HG03135 (cell line): ENCODE measurements around the gene C15orf62.

ENCODE experiments used
- ATAC-seq: cut with Tn5 transposase; IDR thresholded peaks from one replicate; pipeline ENCODE4 v1.9.1; 2021; ENCODE audit warnings: mild to moderate bottlenecking, moderate library complexity; ENCODE audit not compliant: unreplicated experiment

The C15orf62 gene, protein sequence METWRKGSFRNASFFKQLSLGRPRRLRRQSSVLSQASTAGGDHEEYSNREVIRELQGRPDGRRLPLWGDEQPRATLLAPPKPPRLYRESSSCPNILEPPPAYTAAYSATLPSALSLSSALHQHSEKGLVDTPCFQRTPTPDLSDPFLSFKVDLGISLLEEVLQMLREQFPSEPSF

DNA sequence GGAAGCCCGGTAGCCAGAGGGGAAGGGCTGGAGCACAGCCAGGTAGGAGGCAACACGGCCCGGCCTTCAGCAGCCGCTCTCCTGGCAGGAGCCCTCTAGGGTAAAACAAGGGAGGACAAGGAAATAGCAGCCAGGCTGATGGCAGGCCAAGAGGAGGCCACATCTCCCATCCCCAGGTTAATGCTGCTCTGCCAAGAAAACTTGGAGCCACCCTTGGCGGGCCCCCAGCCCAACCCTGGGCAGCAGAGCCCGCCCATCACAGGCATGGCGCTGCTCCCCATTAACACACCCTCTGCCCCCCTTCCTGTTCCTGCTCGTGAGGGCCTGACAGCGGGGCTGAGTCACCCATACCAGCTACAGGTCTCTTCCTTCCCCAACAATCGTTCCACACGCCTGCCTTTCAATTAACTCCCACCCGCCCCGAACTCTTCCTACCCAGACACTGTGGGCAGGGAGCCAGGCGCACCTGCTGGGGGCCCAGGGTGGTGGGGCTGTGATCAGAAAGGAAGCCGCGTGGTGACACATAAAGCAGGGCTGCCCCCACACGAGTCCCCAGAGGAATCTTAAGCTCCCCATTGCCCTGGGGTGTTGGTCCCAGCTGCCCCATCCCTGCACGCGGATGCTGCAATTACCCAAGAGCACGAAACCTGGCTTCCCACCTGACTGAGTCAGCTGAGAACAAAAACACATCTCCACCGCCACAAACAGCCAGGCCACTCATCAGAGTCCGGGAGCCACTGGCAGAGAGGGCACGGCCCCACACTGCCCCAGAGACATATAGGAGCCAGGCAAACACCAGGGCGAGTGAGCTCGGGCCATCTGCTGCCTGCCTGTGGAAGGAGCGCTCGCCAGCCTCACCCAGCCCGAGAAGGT is at the start of gene C15orf62:
TSS of gene C15orf62 (plus strand) at position 707 of the 873 bp plus-strand sequence. CDS start 516 bp downstream, outside the sequence.
- ATAC-seq, result peak; percentile 42

DNA sequence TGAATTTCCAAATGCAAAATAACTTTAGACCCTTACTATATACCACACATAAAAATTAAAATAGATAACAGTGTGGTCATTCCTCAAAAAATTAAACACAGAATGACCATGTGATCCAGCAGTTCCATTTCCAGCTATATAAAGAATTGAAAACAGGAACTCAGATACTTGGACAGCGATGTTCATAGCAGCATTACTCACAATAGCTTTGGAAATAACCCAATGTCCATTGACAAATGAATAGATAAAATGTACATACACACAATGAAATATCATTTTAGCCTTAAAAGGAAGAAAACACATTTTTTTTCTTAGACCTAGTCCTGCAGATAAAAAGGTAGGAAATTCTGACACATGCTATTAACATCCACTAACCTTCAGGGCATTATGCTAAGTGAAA is 48.1 kb upstream of the C15orf62 start:
- no peak for ATAC-seq

DNA sequence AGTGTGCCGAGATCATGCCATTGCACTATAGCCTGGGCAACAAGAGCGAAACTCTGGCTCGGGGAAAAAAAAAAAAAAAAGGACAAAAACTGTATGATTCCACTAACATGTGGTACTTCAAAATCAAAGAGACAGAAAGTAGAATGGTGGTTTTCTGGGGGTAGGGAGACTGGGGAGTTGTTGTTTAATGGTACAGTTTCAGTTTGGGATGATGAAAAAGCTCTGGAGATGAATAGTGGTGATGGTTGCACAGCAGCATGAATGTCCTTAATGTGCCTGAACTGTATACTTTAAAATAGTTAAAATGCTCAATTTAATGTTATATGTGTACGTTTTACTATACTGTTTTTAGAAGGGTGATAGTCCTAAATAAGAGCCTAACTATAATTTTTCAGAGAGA is 47.4 kb upstream of the C15orf62 start:
- no peak for ATAC-seq

DNA sequence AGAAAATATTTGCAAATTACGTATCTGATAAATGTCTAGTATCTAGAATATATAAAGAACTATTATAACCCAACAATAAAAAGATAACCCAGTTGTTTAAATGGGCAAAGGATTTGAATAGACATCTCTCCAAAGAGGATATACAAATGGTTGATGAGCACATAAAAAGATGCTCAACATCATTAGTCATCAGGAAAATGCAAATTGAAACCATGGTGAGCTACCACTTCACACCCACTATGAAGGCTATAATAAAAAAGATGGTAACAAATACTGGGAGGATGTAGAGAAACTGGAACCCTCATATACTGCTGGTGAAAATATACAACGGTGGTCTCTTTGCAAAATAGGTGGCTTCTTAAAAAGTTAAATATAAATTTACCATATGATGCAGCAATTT is 46.8 kb upstream of the C15orf62 start:
- ATAC-seq, result no peak

DNA sequence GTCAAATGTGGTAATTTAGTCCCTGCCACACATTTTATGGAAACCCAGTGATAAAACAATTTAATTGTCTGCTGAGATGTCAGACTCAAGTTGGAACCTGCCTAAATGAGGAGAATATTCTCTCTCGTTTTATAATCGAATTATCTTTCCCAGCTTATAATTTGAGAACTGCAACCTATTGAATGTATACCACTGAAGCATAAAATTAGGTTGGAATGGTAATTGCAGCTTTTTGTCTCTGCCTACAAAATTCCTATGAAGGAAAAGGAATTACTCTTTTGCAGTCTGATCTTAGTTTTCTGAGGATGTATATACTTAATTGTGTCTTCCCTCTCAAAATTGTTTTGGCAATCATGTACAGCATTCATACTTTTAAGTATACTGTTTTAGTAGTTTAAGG is 45.9 kb upstream of the C15orf62 start:
- no peak for ATAC-seq

DNA sequence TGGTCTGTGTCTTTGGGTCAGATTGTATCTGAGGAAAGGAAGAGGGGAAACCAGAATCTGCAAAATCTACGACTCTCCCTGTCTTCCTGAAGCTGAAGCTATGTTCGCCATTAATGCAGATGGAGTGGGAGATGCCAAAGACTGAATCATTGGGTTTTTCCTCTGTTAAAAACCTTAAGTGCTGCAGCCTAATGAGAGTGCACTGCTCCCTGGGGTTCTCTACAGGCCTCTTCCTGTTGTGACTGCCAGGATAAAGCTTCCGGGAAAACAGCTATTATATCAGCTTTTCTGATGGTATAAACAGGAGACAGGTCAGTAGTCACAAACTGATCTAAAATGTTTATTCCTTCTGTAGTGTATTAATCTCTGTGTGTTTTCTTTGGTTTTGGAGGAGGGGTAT is 38.7 kb upstream of the C15orf62 start:
- ATAC-seq, result no peak

DNA sequence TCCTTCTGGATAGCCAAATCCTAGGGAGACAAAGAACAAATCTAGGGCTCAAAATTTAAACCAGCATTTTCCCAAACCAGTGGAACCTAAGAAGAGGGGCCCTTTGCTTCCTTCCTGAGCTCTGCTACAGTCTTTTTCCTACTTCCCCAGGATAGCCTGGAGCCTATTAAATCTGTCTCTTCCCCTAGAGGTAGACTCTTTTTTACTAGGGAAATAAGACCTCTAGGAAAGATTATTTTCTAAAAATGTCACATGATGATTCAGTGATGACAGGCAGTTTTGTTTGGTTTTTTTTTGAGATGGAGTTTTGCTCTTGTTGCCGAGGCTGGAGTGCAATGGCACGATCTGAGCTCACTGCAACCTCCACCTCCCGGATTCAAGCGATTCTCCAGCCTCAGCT is 33.2 kb upstream of the C15orf62 start:
- ATAC-seq, result no peak

DNA sequence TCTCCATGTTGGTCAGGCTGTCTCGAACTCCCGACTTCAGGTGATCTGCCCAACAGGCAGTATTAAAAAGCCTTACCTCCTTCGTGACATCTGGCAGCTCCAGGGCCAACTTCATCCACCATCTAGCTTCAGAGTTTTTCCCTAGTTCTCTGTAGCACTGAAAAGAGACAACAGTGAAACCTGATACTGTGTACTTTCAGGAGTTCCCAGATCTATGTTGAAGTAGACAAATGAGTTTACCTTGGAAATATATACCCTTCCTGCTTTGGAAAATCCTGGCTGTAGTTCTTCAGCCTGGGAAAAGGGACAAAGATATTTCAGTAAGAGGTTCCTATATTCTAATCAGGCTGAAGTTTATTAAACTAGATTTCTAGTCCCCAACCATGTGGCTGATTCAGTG is 32.7 kb upstream of the C15orf62 start:
- no peak for ATAC-seq

DNA sequence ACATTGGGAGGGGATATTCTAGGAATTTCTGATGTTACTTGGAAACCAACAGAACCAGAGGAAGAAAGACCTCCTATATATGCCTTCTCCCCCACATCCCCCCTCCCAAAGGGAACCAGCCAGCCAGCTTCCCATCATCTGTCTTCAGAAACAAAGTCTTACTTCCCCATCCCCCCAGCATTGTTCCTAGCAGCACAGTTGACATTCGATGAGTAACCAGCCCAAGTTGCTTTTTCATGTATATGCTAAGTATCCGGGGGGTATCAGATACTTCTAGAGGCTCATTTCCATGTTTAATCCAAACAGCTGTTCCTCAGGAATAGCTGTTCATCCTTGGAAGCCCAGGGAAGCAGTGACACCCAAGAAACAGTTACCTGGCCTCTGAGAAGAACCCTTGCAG is 30.7 kb upstream of the C15orf62 start:
- no peak for ATAC-seq

DNA sequence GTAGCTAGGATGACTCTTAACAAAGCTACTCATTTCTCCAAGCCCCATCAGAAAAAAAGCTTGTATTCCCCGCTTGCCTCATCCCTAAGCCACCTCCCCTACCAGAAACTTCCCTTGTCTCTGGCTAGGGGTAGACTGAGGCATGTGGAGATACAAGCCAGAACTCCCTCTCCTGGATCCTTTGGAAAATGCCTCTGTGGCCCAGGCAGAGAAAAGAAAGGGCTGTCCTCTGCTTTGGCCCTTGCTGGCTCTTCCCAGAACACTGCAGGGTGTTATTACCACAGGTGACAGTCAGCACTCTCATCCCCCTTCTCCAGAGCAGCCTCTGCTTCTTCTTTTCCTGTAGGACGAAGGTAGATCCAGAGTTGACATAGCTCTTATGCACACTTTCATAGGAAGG is 29.9 kb upstream of the C15orf62 start:
- ATAC-seq, result no peak

DNA sequence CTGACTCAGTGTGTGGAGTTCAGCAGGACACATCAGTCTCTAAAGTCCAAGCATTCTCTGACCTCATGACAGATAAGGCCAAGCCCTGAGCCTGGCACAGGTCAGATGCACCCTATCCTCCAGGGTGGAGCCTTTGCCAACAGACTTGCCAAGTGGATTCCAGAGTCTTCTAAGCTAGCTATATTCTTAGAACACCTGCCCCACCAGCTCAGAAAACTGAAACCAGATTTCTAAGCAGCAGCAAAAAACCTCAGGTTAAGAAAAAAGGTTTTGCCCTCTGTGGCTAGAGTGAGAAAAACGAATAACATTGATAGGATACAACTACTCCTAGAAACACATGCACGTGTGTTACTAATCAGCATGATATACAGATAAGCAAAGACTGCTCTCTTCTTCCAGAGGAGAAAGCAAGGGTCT is 26.3 kb upstream of the C15orf62 start:
- ATAC-seq, result no peak

DNA sequence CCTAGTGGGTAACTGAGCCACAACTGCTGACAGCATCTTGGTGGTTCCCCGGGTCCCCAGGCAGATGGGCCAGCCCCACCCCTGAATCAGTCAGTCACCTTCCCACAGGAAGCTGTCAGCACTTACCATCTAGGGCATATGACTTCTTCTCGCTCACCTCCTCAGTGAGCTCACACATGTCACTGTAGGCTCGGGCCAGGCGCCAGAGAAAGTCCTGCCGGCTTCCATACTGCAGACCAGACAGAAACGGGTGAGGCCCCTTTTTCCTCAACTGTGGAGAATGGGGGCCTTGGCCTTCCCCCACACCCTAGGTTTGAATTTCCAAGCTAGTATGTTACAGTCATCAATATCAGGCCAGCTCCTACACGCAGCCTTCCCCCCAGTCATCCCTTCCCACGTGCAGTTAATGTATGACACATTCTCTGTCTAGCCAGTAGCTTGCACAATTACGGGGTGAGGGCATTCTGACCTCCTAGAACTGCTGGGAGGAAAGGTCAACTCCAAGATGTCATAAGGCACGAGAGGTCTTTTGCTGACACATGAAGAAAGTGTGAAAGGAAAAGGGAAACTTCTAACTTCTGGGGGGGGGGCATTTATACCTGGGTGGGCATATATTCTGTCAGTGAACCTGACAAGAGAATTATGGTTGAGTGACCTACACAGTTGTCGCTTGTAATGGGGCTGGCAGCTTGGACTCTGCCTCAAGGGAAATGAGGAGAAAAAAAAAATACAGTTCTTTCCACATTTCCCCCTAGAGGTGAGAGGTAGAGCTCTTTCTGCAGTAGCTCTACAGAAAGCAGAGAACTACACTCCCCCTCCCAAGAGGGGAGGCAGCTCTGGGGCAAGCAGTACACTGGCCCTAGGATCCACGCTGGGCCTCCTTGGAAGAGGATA is 25.6 kb upstream of the C15orf62 start:
- ATAC-seq, result no peak

DNA sequence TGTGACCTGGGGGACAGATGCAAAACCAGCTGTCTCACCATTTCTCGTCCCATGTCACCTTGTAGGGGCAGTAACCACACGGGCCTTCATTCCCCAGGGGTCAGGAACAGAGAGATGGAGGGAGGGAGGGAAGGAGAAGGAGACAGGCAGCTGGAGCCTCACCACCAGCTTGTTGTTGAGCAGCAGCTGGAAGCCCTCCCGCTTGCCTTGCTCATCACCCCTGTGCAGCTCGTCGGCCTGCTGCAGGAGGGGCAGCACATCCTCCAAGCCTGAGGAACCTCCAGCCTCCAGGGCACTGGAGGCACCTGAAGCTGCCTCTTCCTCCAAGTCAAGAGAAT is 25.0 kb upstream of the C15orf62 start:
- ATAC-seq, result no peak

DNA sequence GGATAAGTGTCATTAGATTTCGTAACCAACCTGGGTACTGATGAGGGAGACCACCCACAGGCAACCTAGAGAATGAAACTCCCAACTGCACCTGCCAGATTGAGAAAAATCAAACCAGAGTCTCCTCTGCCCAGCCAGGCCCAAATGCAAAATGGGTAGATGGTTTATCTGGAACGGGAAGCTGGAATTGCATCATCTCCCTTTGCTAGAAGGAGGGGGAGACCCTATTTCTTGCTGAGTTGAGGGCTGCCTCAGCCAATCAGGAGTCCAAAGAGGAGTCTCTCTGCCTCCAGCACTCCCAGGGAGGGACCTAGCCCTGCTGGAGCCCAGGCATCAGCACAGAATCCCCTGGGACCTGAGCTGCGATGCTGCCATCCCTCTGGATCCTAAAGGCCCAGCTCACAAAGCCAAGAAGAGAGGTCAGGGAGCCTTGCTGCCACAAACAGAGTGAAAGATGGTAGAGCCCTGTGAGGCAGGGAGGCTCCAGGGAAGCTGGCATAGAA is 22.8 kb upstream of the C15orf62 start:
- ATAC-seq, result no peak

DNA sequence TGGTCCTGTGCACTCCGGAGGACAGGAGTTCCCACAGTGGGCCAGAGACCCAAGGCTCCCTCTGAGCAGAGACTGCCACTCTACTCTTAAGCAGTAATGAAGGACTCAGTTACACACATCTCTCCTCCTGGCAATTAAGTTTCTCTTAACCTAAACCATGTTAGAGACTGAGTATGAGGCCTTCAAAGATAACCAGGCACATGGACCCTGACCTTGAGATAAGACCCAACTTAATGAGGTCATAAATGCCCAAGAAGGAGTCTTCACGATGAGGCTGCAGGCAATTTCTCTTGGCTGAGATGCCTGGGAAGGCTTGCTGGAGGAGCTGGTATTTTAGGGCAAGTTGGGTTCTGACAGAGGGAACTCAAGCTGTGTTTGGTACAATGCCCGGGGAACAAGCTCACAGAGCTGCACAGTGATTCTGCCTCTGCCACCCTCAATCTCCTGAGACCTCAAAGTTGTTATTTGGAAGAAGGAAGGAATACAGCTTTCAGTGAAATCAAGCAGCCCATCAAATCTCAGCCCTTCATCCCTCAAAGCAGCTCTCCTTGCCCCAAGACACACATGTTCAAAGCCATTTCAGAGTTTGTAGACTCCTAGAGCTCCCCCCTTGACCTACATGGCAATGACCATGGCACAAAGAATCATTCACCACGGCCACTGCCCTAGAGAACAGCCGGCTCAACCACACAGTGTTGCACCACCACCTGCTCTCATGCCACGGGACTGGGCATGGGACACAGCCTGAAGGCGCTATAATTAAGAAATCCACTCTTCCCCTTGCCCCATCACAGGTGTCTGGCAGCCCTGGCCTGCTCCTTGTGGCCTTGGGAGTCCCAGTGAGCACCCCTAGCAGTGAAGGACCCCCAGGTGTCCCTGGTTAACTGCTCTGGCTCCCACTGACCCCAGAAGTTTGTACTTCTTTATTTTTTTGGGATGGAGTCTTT is 21.8 kb upstream of the C15orf62 start:
- ATAC-seq, result no peak

DNA sequence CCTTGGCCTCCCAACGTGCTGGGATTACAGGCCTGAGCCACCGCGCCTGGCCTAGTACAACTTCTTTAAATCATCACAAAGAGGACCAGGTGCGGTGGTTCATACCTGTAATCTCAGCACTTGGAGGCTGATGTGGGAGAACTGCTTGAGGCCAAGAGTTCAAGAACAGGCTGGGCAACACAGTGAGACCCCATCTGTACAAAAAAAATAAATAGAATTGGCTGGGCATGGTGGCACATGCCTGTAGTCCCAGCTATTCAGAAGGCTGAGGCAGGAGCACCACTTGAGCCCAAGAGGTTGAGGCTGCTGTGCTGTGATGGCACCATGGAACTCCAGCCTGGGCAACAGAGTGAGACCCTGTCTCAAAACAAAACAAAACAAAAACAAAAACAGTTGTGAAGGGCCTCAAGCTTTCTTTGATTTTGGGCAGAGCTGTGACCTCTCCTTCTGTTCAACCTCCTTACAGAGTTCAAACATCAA is 20.6 kb upstream of the C15orf62 start:
- ATAC-seq, result no peak

DNA sequence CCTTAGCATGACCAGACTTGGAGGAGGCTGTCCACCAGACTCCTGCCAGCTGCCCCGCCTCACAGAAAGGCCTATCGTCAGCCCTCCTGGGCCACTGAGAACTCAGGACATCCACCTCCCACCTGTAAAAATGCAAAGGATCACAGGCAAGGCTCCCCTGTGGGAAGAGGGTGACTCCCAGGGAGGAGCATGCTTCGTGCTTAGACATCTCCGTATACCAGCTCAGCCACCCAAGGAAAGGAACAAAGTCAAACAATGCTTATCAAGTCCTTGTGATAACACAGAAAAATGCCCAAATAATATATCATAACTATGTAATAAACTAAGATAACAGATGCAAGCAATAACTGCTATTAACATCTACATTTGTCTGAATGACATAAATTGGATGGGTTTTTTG is 18.9 kb upstream of the C15orf62 start:
- no peak for ATAC-seq

DNA sequence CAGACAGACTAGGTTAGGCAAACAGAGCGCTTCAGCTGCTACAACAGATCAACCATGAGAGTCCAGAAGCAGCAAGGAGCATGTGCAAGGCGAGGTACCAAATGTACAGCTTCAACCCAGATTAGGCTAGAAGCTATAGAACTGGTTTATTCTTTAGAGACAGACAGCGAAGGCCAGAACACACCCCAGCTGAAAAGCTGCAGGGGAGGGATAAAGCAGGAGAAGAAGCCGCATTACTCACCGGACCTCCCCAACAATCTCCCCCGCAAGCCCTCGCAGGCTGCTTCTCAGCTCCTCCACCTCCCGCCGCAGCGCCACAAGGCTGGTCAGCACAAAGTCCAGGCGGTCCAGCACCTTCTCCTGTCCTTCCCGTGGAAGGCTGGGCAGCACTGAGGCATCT is 18.0 kb upstream of the C15orf62 start:
- no peak for ATAC-seq

DNA sequence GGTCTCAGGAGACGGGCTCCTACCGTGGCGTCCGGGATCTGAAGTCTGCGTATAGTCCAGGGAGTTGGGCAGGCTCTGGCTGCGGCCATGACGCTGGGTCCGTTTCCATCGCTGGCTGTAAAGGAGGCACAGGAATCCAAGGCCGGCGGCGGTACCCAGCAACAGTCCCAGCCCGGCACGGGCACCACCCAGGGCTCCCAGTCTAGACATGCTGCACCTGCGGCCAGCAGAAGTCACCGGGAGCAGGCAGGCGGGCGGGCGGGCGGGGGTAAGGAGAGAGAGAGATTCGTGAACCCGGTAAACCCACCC is 15.3 kb upstream of the C15orf62 start:
- ATAC-seq, result peak; percentile 7
